Upper lobe of left lung (tissue), 4 donors: ENCODE measurements around the gene HSPBP1.

Experiments
- POLR2A ChIP-seq, 4 donors: fragments of 450-650 bp; IDR thresholded peaks; one replicate each; pipeline ENCODE4 v1.5.1; 2016 to 2017; ENCODE audit warnings: antibody characterized with exemption in 4 of 4, mild to moderate bottlenecking in 2 of 4
- TF ChIP-seq, protein P1 (sequence below), 6 experiments: fragments of 450-650 bp in 4 of 6; fragments of 200-600 bp in 2 of 6; sonication (generic) in 2 of 6; IDR thresholded peaks; one replicate each; pipeline ENCODE4 v1.5.1; 2016 to 2019; ENCODE audit warnings: antibody characterized with exemption in 6 of 6

GRCh38 chr19:55312621-55313512 is 33.0 kb upstream of the HSPBP1 start:
- no peak for TF ChIP-seq POLR2A (IDR thresholded peaks at IDR 0.05)
- TF ChIP-seq, protein P1, sequence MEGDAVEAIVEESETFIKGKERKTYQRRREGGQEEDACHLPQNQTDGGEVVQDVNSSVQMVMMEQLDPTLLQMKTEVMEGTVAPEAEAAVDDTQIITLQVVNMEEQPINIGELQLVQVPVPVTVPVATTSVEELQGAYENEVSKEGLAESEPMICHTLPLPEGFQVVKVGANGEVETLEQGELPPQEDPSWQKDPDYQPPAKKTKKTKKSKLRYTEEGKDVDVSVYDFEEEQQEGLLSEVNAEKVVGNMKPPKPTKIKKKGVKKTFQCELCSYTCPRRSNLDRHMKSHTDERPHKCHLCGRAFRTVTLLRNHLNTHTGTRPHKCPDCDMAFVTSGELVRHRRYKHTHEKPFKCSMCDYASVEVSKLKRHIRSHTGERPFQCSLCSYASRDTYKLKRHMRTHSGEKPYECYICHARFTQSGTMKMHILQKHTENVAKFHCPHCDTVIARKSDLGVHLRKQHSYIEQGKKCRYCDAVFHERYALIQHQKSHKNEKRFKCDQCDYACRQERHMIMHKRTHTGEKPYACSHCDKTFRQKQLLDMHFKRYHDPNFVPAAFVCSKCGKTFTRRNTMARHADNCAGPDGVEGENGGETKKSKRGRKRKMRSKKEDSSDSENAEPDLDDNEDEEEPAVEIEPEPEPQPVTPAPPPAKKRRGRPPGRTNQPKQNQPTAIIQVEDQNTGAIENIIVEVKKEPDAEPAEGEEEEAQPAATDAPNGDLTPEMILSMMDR (IDR thresholded peaks at IDR 0.05), result no peak
